NCI-H1048 (cell line): ENCODE data around the gene BSN.

Experiments used
- DNase-seq: peaks from one replicate; lab custom pipeline; 2025; lab: John Stamatoyannopoulos, UW

BSN gene

GRCh38 chr3:49700453-49701128, 146.3 kb downstream of the BSN start:
- DNase-seq, result no peak

GRCh38 chr3:49701388-49702077, 147.3 kb downstream of the BSN start:
- no peak for DNase-seq

DNA sequence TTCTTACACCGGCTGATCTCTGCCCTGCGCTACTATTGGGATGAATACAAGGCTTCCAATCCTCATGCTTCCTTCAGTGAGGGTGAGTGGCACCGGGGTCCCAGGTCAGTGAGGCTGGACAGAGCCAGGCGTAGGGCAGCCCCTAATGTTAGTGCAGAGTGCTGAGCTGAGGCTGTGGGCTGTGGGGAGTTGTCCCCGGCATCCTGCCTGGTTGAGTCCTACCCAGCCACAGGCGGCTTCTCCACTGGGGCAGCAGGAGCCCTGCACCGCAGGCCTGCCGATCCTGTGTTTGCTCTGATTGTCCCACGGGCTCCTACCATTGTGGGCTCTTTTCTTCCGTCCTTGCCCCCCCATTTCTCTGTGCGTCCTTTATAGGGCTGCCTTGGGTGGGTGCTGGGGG, 148.4 kb downstream of the BSN start:
- DNase-seq, result no peak

DNA sequence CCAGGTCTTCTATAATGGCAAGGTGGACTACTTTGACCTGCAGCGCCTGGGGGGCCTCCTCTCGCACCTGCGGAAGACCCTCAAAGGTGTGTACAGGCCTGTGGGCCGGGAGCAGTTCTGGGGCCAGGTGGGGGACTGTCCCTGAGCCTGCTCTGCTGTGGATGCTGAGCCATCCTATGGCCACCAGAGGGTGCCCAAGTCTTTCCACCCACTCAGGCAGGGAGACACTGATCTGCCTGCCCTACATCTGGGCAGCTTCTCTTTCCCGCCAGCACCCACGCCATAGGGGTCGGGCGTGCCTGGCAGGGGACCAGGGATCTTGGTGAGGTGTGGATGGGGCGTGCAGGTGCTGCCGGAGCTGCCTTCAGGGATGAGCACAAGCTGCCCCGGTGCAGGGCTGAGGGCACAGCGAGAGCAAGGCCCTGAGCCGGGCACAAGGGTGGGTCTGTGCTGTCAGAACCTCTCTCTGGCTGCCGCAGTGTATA, 149.2 kb downstream of the BSN start:
- no peak for DNase-seq

DNA sequence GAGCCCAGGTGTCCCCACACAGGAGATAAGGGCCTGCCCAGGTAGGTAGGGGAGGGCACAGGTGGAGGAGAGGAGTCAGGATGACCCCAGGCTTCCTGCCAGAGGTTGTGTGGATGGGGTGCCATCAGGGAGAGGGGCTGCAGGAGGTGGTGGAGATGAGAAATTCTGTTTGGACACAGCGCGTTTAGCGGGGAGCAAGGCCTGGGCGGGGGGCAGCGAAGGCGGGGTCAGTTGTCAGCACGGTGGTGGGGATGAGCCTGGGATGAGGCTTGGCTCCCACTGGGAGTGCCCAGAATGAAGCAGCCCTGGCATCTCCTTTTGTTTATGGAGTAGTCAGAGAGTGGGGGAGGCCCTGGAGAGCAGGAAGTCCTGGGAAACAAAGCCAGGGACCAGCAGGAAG, 149.7 kb downstream of the BSN start:
- DNase-seq, result no peak

- DNase-seq, result no peak
Observed at GRCh38 chr3:49704629-49705028, 150.4 kb downstream of the BSN start.

DNA sequence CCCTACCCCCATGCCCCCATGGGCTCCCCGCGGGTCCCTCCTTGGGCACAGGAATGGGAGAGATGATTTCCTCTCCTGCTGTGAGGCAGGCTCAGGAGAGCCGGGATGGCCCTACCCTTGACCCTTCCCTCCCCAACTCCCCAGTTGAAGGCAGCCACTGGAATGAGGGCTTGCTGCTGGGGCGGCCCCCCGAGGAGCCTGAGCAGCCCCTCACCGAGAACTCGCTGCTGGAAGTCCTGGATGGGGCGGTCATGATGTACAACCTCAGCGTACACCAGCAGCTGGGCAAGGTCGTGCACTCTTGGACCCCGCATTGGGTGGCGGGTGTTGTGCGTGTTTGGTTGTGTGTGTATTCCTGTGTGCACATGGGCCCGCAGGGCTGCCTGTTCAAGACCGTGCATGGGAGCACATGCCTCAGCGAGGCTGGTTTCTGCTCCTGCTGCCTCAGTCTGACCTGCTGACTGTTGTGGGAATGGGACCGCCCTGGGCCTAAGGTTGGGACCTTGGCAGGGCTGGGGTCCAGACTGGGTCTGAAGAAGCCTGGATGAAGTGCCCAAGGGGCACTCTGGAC, 151.2 kb downstream of the BSN start:
- no peak for DNase-seq

DNA sequence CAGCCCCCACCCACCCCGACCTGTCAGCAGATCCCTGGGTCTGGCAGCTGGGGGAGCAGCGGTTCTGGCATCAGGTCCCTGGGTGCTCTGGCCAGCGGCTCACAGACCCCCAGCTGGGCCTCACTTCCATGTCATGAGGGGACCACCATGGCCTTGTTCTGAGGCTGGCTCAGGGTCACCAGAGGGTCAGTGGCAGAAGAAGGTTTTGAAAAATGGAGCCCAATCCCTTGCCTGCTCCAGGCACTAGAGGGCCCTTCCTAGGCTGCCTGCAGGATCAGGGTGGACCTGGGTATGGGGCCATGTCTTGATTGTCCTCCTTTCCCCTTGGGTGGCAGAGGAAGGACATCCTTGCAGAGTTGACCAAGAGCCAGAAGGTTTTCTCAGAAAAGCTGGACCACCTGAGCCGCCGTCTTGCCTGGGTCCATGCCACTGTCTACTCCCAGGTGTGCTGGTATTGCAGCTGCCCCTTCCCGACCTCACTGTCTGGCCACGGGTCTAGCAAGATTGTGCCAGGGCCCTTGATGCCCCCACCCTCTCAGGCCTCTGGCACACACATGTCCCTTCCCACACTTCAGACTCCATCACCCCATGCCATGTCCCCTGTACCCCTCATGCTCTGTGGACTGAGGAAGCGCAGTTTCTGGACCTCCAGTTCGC, 152.3 kb downstream of the BSN start:
- no peak for DNase-seq

DNA sequence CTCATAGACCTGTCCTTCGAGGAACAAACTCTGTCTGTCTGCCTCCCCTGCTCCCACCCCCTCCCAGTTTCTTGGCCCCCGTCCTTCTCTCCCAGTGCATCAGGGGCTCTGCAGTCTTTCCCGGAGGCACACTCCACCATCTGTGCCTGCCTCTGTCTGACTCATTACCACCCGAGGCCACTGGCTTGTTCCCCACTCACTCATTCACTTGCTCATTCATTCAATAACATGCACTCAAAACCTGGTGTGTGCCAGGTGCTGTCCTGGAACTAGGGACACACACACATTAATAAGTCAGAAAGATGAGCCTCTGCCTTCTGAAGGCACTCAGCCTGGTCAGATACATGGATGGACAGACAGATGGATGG, 152.8 kb downstream of the BSN start:
- no peak for DNase-seq

DNA sequence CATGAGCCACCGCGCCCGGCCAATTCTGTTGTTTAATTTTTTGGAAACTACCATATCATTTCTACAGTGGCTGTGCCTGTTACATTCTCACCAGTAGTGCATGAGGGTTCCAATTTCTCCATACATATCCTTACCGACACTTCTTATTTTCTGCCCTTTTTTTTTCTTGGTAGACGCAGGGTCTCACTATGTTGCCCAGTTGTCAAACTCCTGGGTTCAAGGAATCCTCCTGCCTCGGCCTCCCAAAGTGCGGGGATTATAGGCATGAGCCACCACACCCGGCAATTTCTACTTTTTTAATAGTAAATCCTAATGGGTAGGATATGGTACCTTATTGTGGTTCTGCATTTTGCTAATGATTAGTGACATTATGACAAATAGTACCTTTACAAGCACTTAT, 155.6 kb downstream of the BSN start:
- no peak for DNase-seq

- DNase-seq, result no peak
Observed at GRCh38 chr3:49711489-49711888, 157.2 kb downstream of the BSN start.

- DNase-seq, result no peak
Observed at GRCh38 chr3:49712166-49712565, 157.9 kb downstream of the BSN start.

- no peak for DNase-seq
Observed at GRCh38 chr3:49712631-49713317, 158.5 kb downstream of the BSN start.

DNA sequence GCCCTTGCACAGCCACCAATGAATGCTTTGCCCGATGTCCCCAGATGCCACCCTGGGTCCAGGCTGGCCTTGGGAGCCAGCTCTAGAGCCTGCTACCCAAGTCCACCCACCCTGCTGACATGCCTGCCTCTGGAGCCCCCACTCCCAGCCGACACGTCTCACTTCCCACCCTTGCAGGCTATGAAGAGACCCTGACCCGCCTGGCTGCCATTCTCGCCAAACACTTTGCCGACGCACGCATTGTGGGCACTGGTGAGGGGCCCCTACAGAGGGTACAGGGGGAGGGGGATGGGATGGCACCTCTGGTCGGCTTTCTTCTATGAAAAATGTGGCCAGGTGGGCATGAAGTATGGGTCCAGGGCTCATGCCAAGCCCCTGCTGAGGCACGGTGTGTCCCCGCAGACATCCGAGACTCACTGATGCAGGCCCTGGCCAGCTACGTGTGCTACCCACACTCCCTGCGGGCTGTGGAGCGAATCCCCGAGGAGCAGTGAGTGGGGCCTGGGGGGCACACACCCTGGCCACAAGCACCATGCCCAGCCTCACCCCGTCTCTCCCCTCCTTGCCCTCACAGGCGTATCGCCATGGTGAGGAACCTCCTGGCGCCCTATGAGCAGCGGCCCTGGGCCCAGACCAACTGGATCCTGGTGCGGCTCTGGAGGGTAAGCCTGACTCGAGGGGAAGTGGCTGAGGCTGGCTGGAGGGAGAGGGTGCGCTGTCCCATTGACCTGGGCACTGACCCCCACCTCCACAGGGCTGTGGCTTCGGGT, 159.2 kb downstream of the BSN start:
- DNase-seq, result no peak

DNA sequence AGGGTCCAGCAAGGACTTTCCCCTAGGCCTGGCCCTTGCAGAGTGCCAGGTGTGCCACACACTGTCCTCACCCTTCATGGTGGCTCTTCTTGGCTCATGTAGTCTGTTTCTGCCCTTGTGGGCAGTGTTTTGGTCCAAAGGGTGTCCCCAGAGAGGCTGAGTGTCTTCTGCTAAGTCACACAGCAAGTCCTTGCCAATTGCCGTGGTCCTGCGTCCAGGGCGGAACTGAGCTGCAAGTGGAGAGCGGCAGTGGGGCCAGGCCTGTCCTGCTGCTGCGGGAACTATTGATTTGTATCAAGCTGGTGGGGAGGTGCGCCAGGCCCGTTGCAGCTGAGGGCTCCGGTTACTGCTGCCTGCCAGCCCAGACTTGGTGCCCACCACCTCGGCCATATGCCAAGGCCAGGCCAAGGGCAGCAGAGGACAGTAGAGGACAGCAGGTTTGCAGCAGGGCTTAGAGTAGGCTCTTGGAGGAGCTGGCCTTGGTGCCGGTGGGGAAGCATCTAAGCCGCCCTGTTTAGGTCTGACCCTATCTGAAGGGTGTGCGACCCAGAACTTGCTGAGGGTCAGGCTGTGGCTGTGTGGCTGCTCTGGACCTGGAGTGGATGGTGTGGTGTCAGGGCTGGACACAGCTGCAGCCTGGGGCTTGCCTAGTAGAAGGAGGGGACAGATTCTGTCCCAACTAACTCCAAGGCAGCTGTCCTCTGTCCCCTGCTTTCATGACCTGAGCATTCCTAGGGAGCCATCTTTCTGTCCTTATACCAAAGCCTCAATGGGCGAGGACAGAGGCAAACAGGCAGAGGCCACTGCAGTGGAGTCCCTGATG, 160.7 kb downstream of the BSN start:
- no peak for DNase-seq

GRCh38 chr3:49715611-49716121, 161.4 kb downstream of the BSN start:
- no peak for DNase-seq

GRCh38 chr3:49716169-49716568, 161.9 kb downstream of the BSN start:
- DNase-seq, result no peak

GRCh38 chr3:49716691-49717210, 162.5 kb downstream of the BSN start:
- no peak for DNase-seq

GRCh38 chr3:49717211-49717958, 163.1 kb downstream of the BSN start:
- no peak for DNase-seq
